ENCODE results near the gene POLD1. TPM values are rescaled to one million over a fixed set of nuclear protein-coding genes. Genes with fewer than 3 reads are reported as not detected.

The POLD1 gene
- total RNA-seq, 1 donor from 2014 or later: 24.3 TPM

- no peak for ATAC-seq
These were observed 34.3 kb downstream of the POLD1 start, which contains the start of gene SPIB for GRCh38 chr19:50418176-50419021. SPIB (plus strand) TSS chr19:50418938; CDS start chr19:50418963, 25 bp downstream.

- no peak for ATAC-seq
These were observed 35.0 kb downstream of the POLD1 start for GRCh38 chr19:50419022-50419579.

- no peak for ATAC-seq
These were observed 35.5 kb downstream of the POLD1 start for GRCh38 chr19:50419580-50420035.

GRCh38 chr19:50420127-50420526 is 36.0 kb downstream of the POLD1 start:
- no peak for ATAC-seq

- ATAC-seq: no peak
These were observed 36.7 kb downstream of the POLD1 start for GRCh38 chr19:50420808-50421207.

GRCh38 chr19:50422397-50423278 is 38.5 kb downstream of the POLD1 start:
- peak; percentile 9 for ATAC-seq

GRCh38 chr19:50423279-50424113 is 39.3 kb downstream of the POLD1 start:
- no peak for ATAC-seq

- ATAC-seq: no peak
These were observed 41.4 kb downstream of the POLD1 start for GRCh38 chr19:50425581-50425980.

GRCh38 chr19:50427318-50427925 is 43.3 kb downstream of the POLD1 start:
- no peak for ATAC-seq

- peak; percentile 50 for ATAC-seq
These were observed 43.9 kb downstream of the POLD1 start for GRCh38 chr19:50427997-50428425.

- no peak for ATAC-seq
These were observed 44.8 kb downstream of the POLD1 start for GRCh38 chr19:50428772-50429463.

- no peak for ATAC-seq
These were observed 46.8 kb downstream of the POLD1 start for GRCh38 chr19:50430888-50431342.

GRCh38 chr19:50431343-50432220 is 47.4 kb downstream of the POLD1 start:
- peak; percentile 82 for ATAC-seq

GRCh38 chr19:50432221-50433028 is 48.3 kb downstream of the POLD1 start, which contains the start of gene MYBPC2:
MYBPC2 (plus strand) TSS chr19:50432892; CDS start chr19:50432954, 62 bp downstream.
- ATAC-seq: no peak

GRCh38 chr19:50433201-50434180 is 49.3 kb downstream of the POLD1 start:
- ATAC-seq: no peak

- no peak for ATAC-seq
These were observed 50.4 kb downstream of the POLD1 start for GRCh38 chr19:50434525-50434924.

- ATAC-seq: no peak
These were observed 51.1 kb downstream of the POLD1 start for GRCh38 chr19:50435221-50435620.
